HG03432 (cell line): Measurements from ENCODE around the gene SPDYE6.
A peak's percentile ranks its signal among the peaks of the same experiment; 100 is the strongest.
"Not testable (repeated sequence)": the region's sequence is repeated elsewhere in the genome, so short reads cannot be mapped to it uniquely, and the experiment has no call there.

ENCODE experiments used
- ATAC-seq: cut with Tn5 transposase; IDR thresholded peaks from one replicate; pipeline ENCODE4 v1.9.1; 2021; ENCODE audit warnings: mild to moderate bottlenecking, moderate library complexity; ENCODE audit not compliant: unreplicated experiment

SPDYE6 gene

GRCh38 chr7:102364394-102364886, 8.2 kb upstream of the SPDYE6 start:
- ATAC-seq: not testable (repeated sequence)

- ATAC-seq: peak; percentile 98
These were observed 7.5 kb upstream of the SPDYE6 start for GRCh38 chr7:102363549-102364393.

- ATAC-seq: not testable (repeated sequence)
These were observed 9.3 kb downstream of the SPDYE6 start for GRCh38 chr7:102346983-102347382.

GRCh38 chr7:102340599-102341368, 15.5 kb downstream of the SPDYE6 start:
- ATAC-seq: not testable (repeated sequence)

DNA sequence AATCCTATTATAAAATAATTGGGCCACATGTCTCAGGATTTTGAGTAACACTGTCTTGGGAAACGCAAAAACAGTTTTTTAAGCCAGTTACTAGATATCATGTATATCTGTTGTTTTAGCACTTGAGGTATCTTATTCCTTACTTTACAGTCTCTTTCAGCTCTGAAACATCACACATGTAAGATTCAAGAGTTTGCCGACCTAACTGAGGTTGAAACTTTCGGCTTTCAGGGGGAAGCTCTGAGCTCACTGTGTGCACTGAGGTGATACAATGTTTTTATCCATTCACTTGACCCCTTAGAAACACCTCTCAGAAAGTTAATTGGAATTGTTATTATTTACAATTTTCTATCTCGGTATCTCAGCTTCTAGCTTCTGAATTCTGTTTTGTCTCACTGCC, 18.8 kb downstream of the SPDYE6 start:
- not testable (repeated sequence) for ATAC-seq

DNA sequence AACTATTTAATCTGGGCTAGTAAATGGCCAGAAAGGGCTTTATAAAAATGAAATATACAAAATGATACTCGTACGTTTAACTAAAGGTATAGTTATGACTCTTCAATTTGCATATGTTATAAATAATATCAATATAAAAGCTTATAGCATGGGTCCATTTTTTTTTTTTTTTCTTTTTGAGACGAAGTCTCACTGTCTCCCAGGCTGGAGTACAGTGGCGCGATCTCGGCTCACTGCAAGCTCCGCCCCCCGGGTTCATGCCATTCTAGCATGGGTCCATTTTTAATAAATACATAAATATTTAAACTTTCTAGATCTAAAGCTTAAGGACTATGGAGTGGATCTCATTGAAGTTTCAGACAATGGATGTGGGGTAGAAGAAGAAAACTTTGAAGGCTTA, 19.2 kb downstream of the SPDYE6 start:
- not testable (repeated sequence) for ATAC-seq

- ATAC-seq: not testable (repeated sequence)
These were observed 20.7 kb downstream of the SPDYE6 start for GRCh38 chr7:102335574-102335973.

- not testable (repeated sequence) for ATAC-seq
These were observed 25.4 kb downstream of the SPDYE6 start for GRCh38 chr7:102330666-102331460.

DNA sequence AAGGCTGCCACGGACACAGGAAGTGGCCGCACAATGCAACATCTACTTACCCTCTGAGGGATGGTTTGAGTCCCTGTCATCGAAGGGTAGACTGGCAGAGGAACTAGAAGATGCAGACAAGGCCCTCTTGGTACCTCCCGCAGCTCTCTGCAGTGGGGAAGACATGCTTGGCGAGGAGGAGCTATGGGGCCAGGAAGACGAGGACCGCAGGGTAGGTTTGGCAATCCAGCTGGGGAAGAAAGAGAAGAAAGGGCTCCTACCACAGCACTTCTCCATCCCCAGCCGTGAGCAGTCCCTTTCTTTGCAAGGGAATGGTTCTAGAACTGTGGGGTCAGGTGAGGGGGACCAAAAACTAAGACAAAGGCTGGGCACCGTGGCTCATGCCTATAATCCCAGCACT, 26.9 kb downstream of the SPDYE6 start:
- not testable (repeated sequence) for ATAC-seq

DNA sequence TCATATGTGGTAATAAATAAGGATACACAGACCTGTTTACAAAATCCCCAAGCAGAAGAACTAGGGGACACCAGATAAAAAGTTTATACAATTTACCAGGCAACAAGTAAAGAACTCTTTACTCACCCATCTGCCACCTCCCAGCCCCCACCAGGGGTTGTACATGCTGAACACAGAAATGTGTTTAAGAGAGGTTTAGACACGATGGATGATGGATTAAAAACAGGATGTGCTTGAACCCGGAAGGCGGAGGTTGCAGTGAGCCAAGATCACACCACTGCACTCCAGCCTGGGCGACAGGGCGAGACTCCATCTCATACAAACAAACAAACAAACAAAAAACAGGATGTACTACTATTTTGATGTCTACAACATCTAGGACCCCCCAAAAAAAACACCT, 27.4 kb downstream of the SPDYE6 start:
- not testable (repeated sequence) for ATAC-seq

DNA sequence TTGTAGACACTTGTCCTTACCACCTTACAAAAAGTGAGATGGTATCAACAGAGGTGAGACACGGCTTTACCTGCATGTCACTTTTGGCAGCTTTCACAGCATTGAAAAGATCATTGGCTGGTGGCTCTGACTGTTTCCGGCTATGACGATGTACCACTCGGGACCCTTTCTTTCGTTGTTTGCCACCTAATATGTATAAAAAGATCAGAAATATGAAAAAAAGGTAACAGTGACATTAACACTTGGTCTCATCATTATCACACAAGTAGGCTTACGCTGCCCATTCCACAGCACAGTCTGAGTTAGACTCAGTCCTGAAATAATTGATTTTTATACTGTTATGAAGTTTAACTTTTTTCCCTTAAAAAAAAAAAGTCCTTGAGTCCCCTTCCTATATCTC, 29.1 kb downstream of the SPDYE6 start:
- ATAC-seq: not testable (repeated sequence)

- no peak for ATAC-seq
These were observed 29.9 kb downstream of the SPDYE6 start for GRCh38 chr7:102326157-102326889.

- not testable (repeated sequence) for ATAC-seq
These were observed 31.1 kb downstream of the SPDYE6 start for GRCh38 chr7:102325106-102325505.

DNA sequence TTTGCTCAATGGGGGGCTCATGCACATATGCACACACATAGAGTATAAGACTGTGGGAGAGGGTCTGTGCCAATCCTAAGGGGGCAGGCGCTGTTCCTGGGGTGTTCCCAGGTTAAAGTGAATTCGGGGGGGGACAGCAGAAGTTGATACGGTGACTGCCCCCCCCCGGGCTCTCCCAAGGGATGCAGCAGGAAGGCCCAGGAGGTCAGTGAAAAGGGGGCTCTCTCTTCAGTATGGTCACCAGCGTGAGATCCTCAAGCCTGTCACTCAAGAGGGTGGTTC, 32.4 kb downstream of the SPDYE6 start:
- no peak for ATAC-seq

DNA sequence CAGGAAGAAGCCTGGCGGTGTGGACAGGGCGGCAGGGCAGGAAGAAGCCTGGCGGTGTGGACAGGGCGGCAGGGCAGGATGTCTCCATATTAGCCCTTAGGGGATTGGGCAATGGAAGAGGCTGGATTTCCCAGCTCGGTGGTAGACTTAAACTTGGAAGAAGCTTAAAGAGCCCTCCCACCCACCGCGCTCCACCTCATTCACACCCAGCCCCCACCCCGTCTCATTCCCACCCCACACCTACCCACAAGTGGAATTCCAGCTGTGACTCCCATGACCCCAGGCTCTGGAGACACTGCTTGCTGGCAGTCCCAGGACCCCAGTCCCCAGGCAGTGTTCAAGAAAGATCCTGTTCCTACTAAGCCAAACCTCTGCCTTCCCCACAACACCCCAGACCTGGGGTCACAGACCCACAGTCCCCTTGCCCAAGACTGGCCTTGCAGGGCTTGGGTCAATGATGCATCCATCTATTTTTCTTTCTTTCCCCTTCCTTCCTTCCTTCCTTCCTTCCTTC, 34.0 kb downstream of the SPDYE6 start:
- no peak for ATAC-seq

- ATAC-seq: no peak
These were observed 34.7 kb downstream of the SPDYE6 start for GRCh38 chr7:102321351-102322201.

GRCh38 chr7:102320601-102321350, 35.5 kb downstream of the SPDYE6 start:
- ATAC-seq: no peak

GRCh38 chr7:102320181-102320580, 36.1 kb downstream of the SPDYE6 start:
- no peak for ATAC-seq

- ATAC-seq: no peak
These were observed 36.6 kb downstream of the SPDYE6 start for GRCh38 chr7:102319671-102320070.
